HG02623 (cell line): Measurements from ENCODE around the gene TTC9.

Experiments
- ATAC-seq: cut with Tn5 transposase; IDR thresholded peaks from one replicate; pipeline ENCODE4 v1.9.1; 2021; ENCODE audit warnings: moderate library complexity; ENCODE audit not compliant: unreplicated experiment

Gene TTC9

GRCh38 chr14:70641548-70642302 is at the start of gene TTC9:
Gene TTC9, plus strand, starts transcription at chr14:70641916. Its CDS starts 214 bp downstream, at chr14:70642130.
- no peak for ATAC-seq

GRCh38 chr14:70594461-70594860 is 47.3 kb upstream of the TTC9 start:
- ATAC-seq: no peak

GRCh38 chr14:70595443-70596185 is 46.1 kb upstream of the TTC9 start:
- no peak for ATAC-seq

- no peak for ATAC-seq
Measured at GRCh38 chr14:70597731-70598130, 44.0 kb upstream of the TTC9 start.

- no peak for ATAC-seq
Measured at GRCh38 chr14:70599345-70599744, 42.4 kb upstream of the TTC9 start.

GRCh38 chr14:70600382-70601157 is 41.1 kb upstream of the TTC9 start, which contains the start of gene MED6:
Gene MED6, minus strand, starts transcription at chr14:70600655. Its CDS starts 18 bp downstream, at chr14:70600637.
- peak; percentile 90 for ATAC-seq

- ATAC-seq: no peak
Measured at GRCh38 chr14:70601162-70601561, 40.6 kb upstream of the TTC9 start.

GRCh38 chr14:70602254-70602653 is 39.5 kb upstream of the TTC9 start:
- no peak for ATAC-seq

- ATAC-seq: no peak
Measured at GRCh38 chr14:70611216-70611615, 30.5 kb upstream of the TTC9 start.

- no peak for ATAC-seq
Measured at GRCh38 chr14:70616646-70617045, 25.1 kb upstream of the TTC9 start.

- ATAC-seq: no peak
Measured at GRCh38 chr14:70618314-70618713, 23.4 kb upstream of the TTC9 start.

- no peak for ATAC-seq
Measured at GRCh38 chr14:70619708-70620107, 22.0 kb upstream of the TTC9 start.

- no peak for ATAC-seq
Measured at GRCh38 chr14:70622111-70622712, 19.5 kb upstream of the TTC9 start.

GRCh38 chr14:70624972-70625371 is 16.7 kb upstream of the TTC9 start:
- no peak for ATAC-seq

- ATAC-seq: no peak
Measured at GRCh38 chr14:70631948-70632347, 9.8 kb upstream of the TTC9 start.

- ATAC-seq: no peak
Measured at GRCh38 chr14:70635971-70636595, 5.6 kb upstream of the TTC9 start.

- ATAC-seq: no peak
Measured at GRCh38 chr14:70638416-70638815, 3.3 kb upstream of the TTC9 start.

GRCh38 chr14:70640938-70641547 is 673 bp upstream of the TTC9 start:
- ATAC-seq: no peak

- no peak for ATAC-seq
Measured at GRCh38 chr14:70642303-70643235, 853 bp downstream of the TTC9 start.
